Stimulated activated naive B cell treated with anti-CD40 and anti-IgM and Interleukin-4, amounts not matched to agents 10 μg/mL and 1 μg/mL and 100 μg/mL, for 72 hours (primary cell): ENCODE data around the gene OR6B2.
A peak's percentile ranks its signal among the peaks of the same experiment; 100 is the strongest.

ENCODE experiments used
- ATAC-seq, 2 donors: fragments of 150-1000 bp; cut with Tn5 transposase; replicated peaks; 2 replicates each; pipeline ENCODE4 v1.10.0; 2021; ENCODE audit warnings: moderate library complexity in 1 of 2
- DNase-seq: peaks from one replicate; pipeline ENCODE4 v3.0.0; 2021
- H3K27ac Mint-ChIP-seq: one replicate; pipeline ENCODE4 v1.8.0; 2022; ENCODE audit warnings: mild to moderate bottlenecking, mixed read lengths
- H3K27me3 Mint-ChIP-seq, 2 donors: one replicate each; pipeline ENCODE4 v1.8.0; 2022; ENCODE audit warnings: mixed read lengths in 2 of 2
- H3K36me3 Mint-ChIP-seq, 2 donors: one replicate each; pipeline ENCODE4 v1.8.0; 2022; ENCODE audit warnings: mixed read lengths in 2 of 2, mild to moderate bottlenecking in 1 of 2
- H3K4me1 Mint-ChIP-seq, 2 donors: one replicate each; pipeline ENCODE4 v1.8.0; 2022; ENCODE audit warnings: mixed read lengths in 2 of 2, mild to moderate bottlenecking in 1 of 2
- H3K4me3 Mint-ChIP-seq, 2 donors: one replicate each; pipeline ENCODE4 v1.8.0; 2022; ENCODE audit warnings: mild to moderate bottlenecking in 2 of 2, mixed read lengths in 2 of 2, moderate library complexity in 1 of 2
- H3K9me3 Mint-ChIP-seq, 2 donors: one replicate each; pipeline ENCODE4 v1.8.0; 2022; ENCODE audit warnings: mixed read lengths in 2 of 2, mild to moderate bottlenecking in 1 of 2

OR6B2 gene

GRCh38 chr2:240021488-240022104 lies 8.6 kb downstream of the OR6B2 start:
- Mint-ChIP-seq H3K4me1 (peaks cover 16 to 33% of the 10 kb centered on the region in 2 donors), H3K27me3 (peaks cover 0 to 2% of the 10 kb centered on the region in 2 donors), H3K36me3 (peaks cover 32 to 34% of the 10 kb centered on the region in 2 donors), H3K27ac (no peak overlapping the region), H3K4me3 (no peak overlapping the region), H3K9me3 (no peaks in the 10 kb centered on the region)
- DNase-seq (peak; percentile 52), ATAC-seq (peak; percentile 21 to 26)

GRCh38 chr2:240018071-240018750 lies 12.0 kb downstream of the OR6B2 start:
- Mint-ChIP-seq H3K27ac (no peak overlapping the region), H3K4me3 (no peak overlapping the region), H3K4me1 (peaks cover 16 to 18% of the 10 kb centered on the region in 2 donors), H3K36me3 (peaks cover 40 to 54% of the 10 kb centered on the region in 2 donors), H3K27me3 (no peaks in the 10 kb centered on the region), H3K9me3 (no peaks in the 10 kb centered on the region)
- ATAC-seq (no peak), DNase-seq (no peak)

GRCh38 chr2:240014327-240014726 lies 15.9 kb downstream of the OR6B2 start:
- ATAC-seq (no peak), DNase-seq (no peak)
- H3K36me3 Mint-ChIP-seq = peaks cover 42 to 66% of the 10 kb centered on the region in 2 donors
- peak overlapping the region; percentile 28 for H3K27ac Mint-ChIP-seq
- no peak overlapping the region for H3K4me3 Mint-ChIP-seq
- H3K9me3 Mint-ChIP-seq = no peaks in the 10 kb centered on the region
- peaks cover 0 to 10% of the 10 kb centered on the region in 2 donors for H3K4me1 Mint-ChIP-seq
- H3K27me3 Mint-ChIP-seq = no peaks in the 10 kb centered on the region

- no peak overlapping the region for H3K4me3 Mint-ChIP-seq
- no peaks in the 10 kb centered on the region for H3K9me3 Mint-ChIP-seq
- peaks cover 0 to 7% of the 10 kb centered on the region in 2 donors for H3K4me1 Mint-ChIP-seq
- no peak for ATAC-seq
- no peak for DNase-seq
- H3K36me3 Mint-ChIP-seq = peaks cover 37 to 67% of the 10 kb centered on the region in 2 donors
- H3K27me3 Mint-ChIP-seq = no peaks in the 10 kb centered on the region
- no peak overlapping the region for H3K27ac Mint-ChIP-seq
Observed at GRCh38 chr2:240013343-240013742, 16.9 kb downstream of the OR6B2 start.

GRCh38 chr2:240002983-240003382 lies 27.2 kb downstream of the OR6B2 start:
- DNase-seq (no peak), ATAC-seq (no peak)
- H3K36me3 Mint-ChIP-seq = peaks cover 28 to 53% of the 10 kb centered on the region in 2 donors
- no peaks in the 10 kb centered on the region for H3K4me1 Mint-ChIP-seq
- no peaks in the 10 kb centered on the region for H3K27me3 Mint-ChIP-seq
- H3K9me3 Mint-ChIP-seq = no peaks in the 10 kb centered on the region
- no peak overlapping the region for H3K4me3 Mint-ChIP-seq
- H3K27ac Mint-ChIP-seq = no peak overlapping the region

GRCh38 chr2:240000671-240001070 lies 29.6 kb downstream of the OR6B2 start:
- no peak overlapping the region for H3K27ac Mint-ChIP-seq
- H3K4me3 Mint-ChIP-seq = no peak overlapping the region
- no peak for DNase-seq
- H3K36me3 Mint-ChIP-seq = peaks cover 34 to 52% of the 10 kb centered on the region in 2 donors
- no peaks in the 10 kb centered on the region for H3K9me3 Mint-ChIP-seq
- ATAC-seq = no peak
- no peaks in the 10 kb centered on the region for H3K27me3 Mint-ChIP-seq
- H3K4me1 Mint-ChIP-seq = no peaks in the 10 kb centered on the region

GRCh38 chr2:239997686-239998409 lies 32.4 kb downstream of the OR6B2 start:
- no peaks in the 10 kb centered on the region for H3K27me3 Mint-ChIP-seq
- H3K27ac Mint-ChIP-seq = no peak overlapping the region
- DNase-seq = no peak
- H3K36me3 Mint-ChIP-seq = peaks cover 41 to 51% of the 10 kb centered on the region in 2 donors
- ATAC-seq = no peak
- H3K9me3 Mint-ChIP-seq = no peaks in the 10 kb centered on the region
- no peaks in the 10 kb centered on the region for H3K4me1 Mint-ChIP-seq
- no peak overlapping the region for H3K4me3 Mint-ChIP-seq

- H3K4me1 Mint-ChIP-seq = peaks cover 0 to 1% of the 10 kb centered on the region in 2 donors
- H3K36me3 Mint-ChIP-seq = peaks cover 44 to 55% of the 10 kb centered on the region in 2 donors
- no peaks in the 10 kb centered on the region for H3K27me3 Mint-ChIP-seq
- no peak overlapping the region for H3K4me3 Mint-ChIP-seq
- H3K9me3 Mint-ChIP-seq = no peaks in the 10 kb centered on the region
- no peak overlapping the region for H3K27ac Mint-ChIP-seq
- DNase-seq (no peak), ATAC-seq (no peak)
Observed at GRCh38 chr2:239994086-239994485, 36.1 kb downstream of the OR6B2 start.

- ATAC-seq = no peak
- Mint-ChIP-seq H3K4me1 (peaks cover 0 to 1% of the 10 kb centered on the region in 2 donors), H3K9me3 (no peaks in the 10 kb centered on the region), H3K27me3 (no peaks in the 10 kb centered on the region), H3K36me3 (peaks cover 47 to 57% of the 10 kb centered on the region in 2 donors), H3K4me3 (no peak overlapping the region), H3K27ac (no peak overlapping the region)
- DNase-seq = no peak
Observed at GRCh38 chr2:239993291-239993690, 36.9 kb downstream of the OR6B2 start.

GRCh38 chr2:239991689-239992314 lies 38.4 kb downstream of the OR6B2 start:
- Mint-ChIP-seq H3K36me3 (peaks cover 48 to 62% of the 10 kb centered on the region in 2 donors), H3K4me3 (no peak overlapping the region), H3K4me1 (peaks cover 0 to 1% of the 10 kb centered on the region in 2 donors), H3K9me3 (no peaks in the 10 kb centered on the region), H3K27ac (no peak overlapping the region), H3K27me3 (no peaks in the 10 kb centered on the region)
- DNase-seq (no peak), ATAC-seq (peak in 1 of 2 donors; percentile 43)

GRCh38 chr2:239990966-239991365 lies 39.3 kb downstream of the OR6B2 start:
- ATAC-seq (no peak), DNase-seq (no peak)
- Mint-ChIP-seq H3K4me1 (peaks cover 0 to 1% of the 10 kb centered on the region in 2 donors), H3K36me3 (peaks cover 52 to 66% of the 10 kb centered on the region in 2 donors), H3K9me3 (no peaks in the 10 kb centered on the region), H3K4me3 (no peak overlapping the region), H3K27me3 (no peaks in the 10 kb centered on the region), H3K27ac (no peak overlapping the region)

- Mint-ChIP-seq H3K36me3 (peaks cover 63 to 73% of the 10 kb centered on the region in 2 donors), H3K4me1 (peaks cover 0 to 3% of the 10 kb centered on the region in 2 donors), H3K9me3 (peaks cover 5% of the 10 kb centered on the region in 2 donors), H3K27ac (no peak overlapping the region), H3K27me3 (no peaks in the 10 kb centered on the region), H3K4me3 (no peak overlapping the region)
- ATAC-seq = no peak
- DNase-seq = no peak
Observed at GRCh38 chr2:239985356-239985755, 44.9 kb downstream of the OR6B2 start.

- Mint-ChIP-seq H3K27ac (no peak overlapping the region), H3K36me3 (peaks cover 62 to 73% of the 10 kb centered on the region in 2 donors), H3K27me3 (no peaks in the 10 kb centered on the region), H3K4me3 (no peak overlapping the region), H3K9me3 (peaks cover 5% of the 10 kb centered on the region in 2 donors), H3K4me1 (peaks cover 0 to 6% of the 10 kb centered on the region in 2 donors)
- ATAC-seq (no peak), DNase-seq (no peak)
Observed at GRCh38 chr2:239984421-239985194, 45.6 kb downstream of the OR6B2 start.
